ENCODE results near the gene ADCYAP1. TPM values are rescaled to one million over a fixed set of nuclear protein-coding genes. Genes with fewer than 3 reads are reported as not detected.

Gene ADCYAP1
- total RNA-seq, 1 experiment from 2014 or later, result not detected

DNA sequence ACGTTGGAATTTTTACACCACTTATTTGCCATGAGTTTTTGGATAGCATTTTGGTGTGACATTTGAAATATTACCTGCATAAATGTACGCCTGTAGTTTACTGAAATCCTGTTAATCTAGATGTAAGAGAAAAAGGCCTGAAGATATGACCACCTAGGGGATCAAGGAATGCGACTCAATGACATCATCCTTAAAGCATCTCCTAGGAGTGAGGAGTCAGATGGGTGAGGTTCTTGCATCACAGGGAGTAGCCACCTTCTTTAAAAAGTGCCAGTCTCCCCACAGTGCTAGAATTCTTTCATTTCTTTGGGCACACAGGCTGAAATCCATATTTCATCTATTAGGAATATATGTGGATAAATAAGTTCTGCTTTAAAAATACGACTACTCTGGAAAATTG lies 34.5 kb downstream of the ADCYAP1 start:
- H3F3A ChIP-seq (ENCODE audit: insufficient read depth, low read depth), result peaks cover 5% of the 10 kb centered on the region; the same call in 1 of the 2 replicates
- peak; percentile 20 to 78 for DNase-seq
- POLR2A ChIA-PET (ENCODE audit: unreplicated experiment), result no interaction called here
- no peaks in the 10 kb centered on the region for H3K36me3 ChIP-seq (ENCODE audit: low read depth)
- no peaks in the 10 kb centered on the region for H3K9me2 ChIP-seq (ENCODE audit: insufficient read depth)
- no peaks in the 10 kb centered on the region for H4K20me1 ChIP-seq (ENCODE audit: insufficient read depth)
- H3K4me1 ChIP-seq (replicated peaks; ENCODE audit: insufficient read depth), result peaks cover 27% of the 10 kb centered on the region
- no peak overlapping the region for H3K4me3 ChIP-seq
- H2AFZ ChIP-seq, result no peak overlapping the region
- peak overlapping the region; percentile 42 for H3K4me2 ChIP-seq
- H3K27me3 ChIP-seq (ENCODE audit: insufficient read depth, low read depth), result no peaks in the 10 kb centered on the region
- no peak for TF ChIP-seq EZH2 (IDR thresholded peaks at IDR 0.05; ENCODE audit: low read depth)
- TF ChIP-seq, protein P1, sequence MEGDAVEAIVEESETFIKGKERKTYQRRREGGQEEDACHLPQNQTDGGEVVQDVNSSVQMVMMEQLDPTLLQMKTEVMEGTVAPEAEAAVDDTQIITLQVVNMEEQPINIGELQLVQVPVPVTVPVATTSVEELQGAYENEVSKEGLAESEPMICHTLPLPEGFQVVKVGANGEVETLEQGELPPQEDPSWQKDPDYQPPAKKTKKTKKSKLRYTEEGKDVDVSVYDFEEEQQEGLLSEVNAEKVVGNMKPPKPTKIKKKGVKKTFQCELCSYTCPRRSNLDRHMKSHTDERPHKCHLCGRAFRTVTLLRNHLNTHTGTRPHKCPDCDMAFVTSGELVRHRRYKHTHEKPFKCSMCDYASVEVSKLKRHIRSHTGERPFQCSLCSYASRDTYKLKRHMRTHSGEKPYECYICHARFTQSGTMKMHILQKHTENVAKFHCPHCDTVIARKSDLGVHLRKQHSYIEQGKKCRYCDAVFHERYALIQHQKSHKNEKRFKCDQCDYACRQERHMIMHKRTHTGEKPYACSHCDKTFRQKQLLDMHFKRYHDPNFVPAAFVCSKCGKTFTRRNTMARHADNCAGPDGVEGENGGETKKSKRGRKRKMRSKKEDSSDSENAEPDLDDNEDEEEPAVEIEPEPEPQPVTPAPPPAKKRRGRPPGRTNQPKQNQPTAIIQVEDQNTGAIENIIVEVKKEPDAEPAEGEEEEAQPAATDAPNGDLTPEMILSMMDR (conservative IDR thresholded peaks at IDR 0.05), result no peak
- BruUV-seq (replicated peaks), result no TSS peak
- H3K27ac ChIP-seq, result peak overlapping the region; percentile 57
- 0 out of 2 replicates have a peak, but pooled peaks cover 6% of the 10 kb centered on the region for H3K9me3 ChIP-seq (ENCODE audit: insufficient read depth, low read depth)
- intact Hi-C loops (cut with micrococcal nuclease; ENCODE audit: unreplicated experiment), result no loop called here
- no peaks in the 10 kb centered on the region for H3K79me2 ChIP-seq (ENCODE audit: low read depth)
- CTCF ChIA-PET, result no interaction called here

DNA sequence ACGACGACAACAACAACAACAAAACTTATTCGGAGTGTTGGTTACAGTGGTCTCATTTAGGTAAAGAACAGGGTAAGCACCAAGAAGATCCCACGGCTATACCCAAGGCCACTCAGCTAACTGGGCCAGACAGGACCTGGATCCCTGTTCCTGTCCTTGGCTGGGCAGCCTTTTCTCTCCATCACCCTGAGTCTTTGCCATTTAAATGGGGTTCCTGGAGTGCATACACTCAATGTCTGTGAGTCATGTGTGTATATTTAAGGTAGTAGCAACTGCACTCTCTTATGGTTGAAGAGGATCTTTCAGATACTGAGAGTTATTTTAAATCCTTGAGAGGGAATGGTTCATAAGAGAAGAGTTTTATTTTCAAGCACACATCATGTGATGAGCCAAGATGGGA lies 35.3 kb downstream of the ADCYAP1 start:
- TF ChIP-seq, protein P1 (conservative IDR thresholded peaks at IDR 0.05), result no peak
- no peak for TF ChIP-seq EZH2 (IDR thresholded peaks at IDR 0.05; ENCODE audit: low read depth)
- Histone ChIP-seq H3F3A (ENCODE audit: insufficient read depth, low read depth) (peaks cover 13% of the 10 kb centered on the region; the same call in 1 of the 2 replicates), H3K27me3 (ENCODE audit: insufficient read depth, low read depth) (no peaks in the 10 kb centered on the region), H3K36me3 (ENCODE audit: low read depth) (no peaks in the 10 kb centered on the region), H4K20me1 (ENCODE audit: insufficient read depth) (no peaks in the 10 kb centered on the region), H3K4me1 (replicated peaks; ENCODE audit: insufficient read depth) (peaks cover 35% of the 10 kb centered on the region), H3K79me2 (ENCODE audit: low read depth) (no peaks in the 10 kb centered on the region), H3K4me3 (no peak overlapping the region), H3K9me3 (ENCODE audit: insufficient read depth, low read depth) (0 out of 2 replicates have a peak, but pooled peaks cover 6% of the 10 kb centered on the region), H3K4me2 (peak overlapping the region; percentile 42), H3K27ac (no peak overlapping the region), H2AFZ (no peak overlapping the region), H3K9me2 (ENCODE audit: insufficient read depth) (no peaks in the 10 kb centered on the region)
- intact Hi-C loops (cut with micrococcal nuclease; ENCODE audit: unreplicated experiment), result no loop called here
- BruUV-seq (replicated peaks), result TSS peak; percentile 70
- ChIA-PET CTCF (no interaction called here), POLR2A (ENCODE audit: unreplicated experiment) (no interaction called here)
- no peak for DNase-seq

DNA sequence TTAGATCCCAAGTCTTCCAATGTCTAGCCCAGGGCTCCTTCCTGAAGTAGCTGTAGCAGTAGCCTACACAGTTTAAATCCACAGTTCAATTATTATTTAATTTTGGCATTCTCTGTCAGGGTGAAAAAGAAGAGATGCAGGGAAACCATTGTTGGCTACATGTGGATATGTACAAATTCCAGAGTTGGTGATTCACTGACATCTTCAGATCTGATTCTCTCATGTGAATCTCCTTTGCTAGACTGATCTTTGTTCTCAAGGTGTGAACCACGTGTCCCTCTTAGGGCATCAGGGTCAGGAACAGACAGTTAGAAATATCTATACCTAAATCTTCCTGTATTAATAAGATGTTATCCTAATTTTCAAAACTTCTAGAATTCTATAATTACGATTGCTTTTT lies 36.7 kb downstream of the ADCYAP1 start:
- Histone ChIP-seq H2AFZ (no peak overlapping the region), H3K36me3 (ENCODE audit: low read depth) (no peaks in the 10 kb centered on the region), H3K27me3 (ENCODE audit: insufficient read depth, low read depth) (no peaks in the 10 kb centered on the region), H3F3A (ENCODE audit: insufficient read depth, low read depth) (peaks cover 15% of the 10 kb centered on the region; the same call in 1 of the 2 replicates), H3K9me3 (ENCODE audit: insufficient read depth, low read depth) (0 out of 2 replicates have a peak, but pooled peaks cover 6% of the 10 kb centered on the region), H4K20me1 (ENCODE audit: insufficient read depth) (no peaks in the 10 kb centered on the region), H3K4me1 (replicated peaks; ENCODE audit: insufficient read depth) (peaks cover 38% of the 10 kb centered on the region), H3K9me2 (ENCODE audit: insufficient read depth) (no peaks in the 10 kb centered on the region), H3K4me3 (no peak overlapping the region), H3K4me2 (no peak overlapping the region), H3K27ac (no peak overlapping the region), H3K79me2 (ENCODE audit: low read depth) (no peaks in the 10 kb centered on the region)
- POLR2A ChIA-PET (ENCODE audit: unreplicated experiment), result interaction anchor here (0.6 to 0.7 kb wide), 2 partner anchors 82 to 370 kb away, joined by 4 to 9 read pairs; no protein-coding TSS in a partner anchor
- no TSS peak for BruUV-seq (replicated peaks)
- CTCF ChIA-PET, result interaction anchor here (0.6 kb wide), 1 partner anchor 42 kb away, joined by 3 read pairs; no protein-coding TSS in a partner anchor
- DNase-seq, result no peak
- intact Hi-C loops (cut with micrococcal nuclease; ENCODE audit: unreplicated experiment), result no loop called here
- TF ChIP-seq, protein P1 (conservative IDR thresholded peaks at IDR 0.05), result no peak
- no peak for TF ChIP-seq EZH2 (IDR thresholded peaks at IDR 0.05; ENCODE audit: low read depth)
